Sigmoid colon (tissue), 4 donors: ENCODE data around the gene KIF17.

Experiments used
- CTCF ChIP-seq, 4 experiments: fragments of 450-650 bp in 3 of 4; fragments of 200-600 bp in 1 of 4; IDR thresholded peaks; one replicate each; pipeline ENCODE4 v1.5.1; 2016 to 2019; ENCODE audit warnings: antibody characterized with exemption in 4 of 4, mild to moderate bottlenecking in 3 of 4, moderate library complexity in 2 of 4
- EP300 ChIP-seq, 4 donors: sonication (generic); formaldehyde crosslinking; IDR thresholded peaks; one replicate each; pipeline ENCODE4 v1.6.1; 2017; ENCODE audit warnings: antibody characterized with exemption in 4 of 4
- POLR2A ChIP-seq, 2 donors: fragments of 450-650 bp; IDR thresholded peaks; one replicate each; pipeline ENCODE4 v1.6.1; 2016; ENCODE audit warnings: antibody characterized with exemption in 2 of 2, mild to moderate bottlenecking in 2 of 2, moderate library complexity in 2 of 2

GRCh38 chr1:20727746-20728316, 10.0 kb upstream of the KIF17 start:
- no peak for TF ChIP-seq CTCF (IDR thresholded peaks at IDR 0.05)
- no peak for TF ChIP-seq POLR2A (IDR thresholded peaks at IDR 0.05)
- TF ChIP-seq EP300 (IDR thresholded peaks at IDR 0.05): no peak
